ENCODE results near the gene COPG2.

Gene COPG2

DNA sequence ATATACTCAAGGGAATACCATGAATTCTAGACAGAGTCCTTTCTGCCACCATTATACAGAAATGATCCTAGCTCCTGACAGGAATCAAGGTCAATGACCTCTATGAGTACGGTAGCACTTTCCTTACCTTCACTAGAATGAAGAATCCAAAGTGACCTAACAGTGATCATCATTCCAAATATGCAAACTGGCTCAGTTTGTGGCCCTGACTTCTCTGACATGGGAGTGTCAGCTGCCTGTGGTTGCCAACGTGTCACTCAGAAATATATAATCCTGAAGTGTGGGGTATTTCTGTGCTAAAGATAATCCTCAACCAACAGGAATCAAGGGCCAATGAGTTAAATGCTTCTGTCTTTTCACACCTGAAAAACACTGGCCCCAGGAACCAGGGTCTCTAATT, 45.7 kb downstream of the COPG2 start:
- TF ChIP-seq, protein P1, sequence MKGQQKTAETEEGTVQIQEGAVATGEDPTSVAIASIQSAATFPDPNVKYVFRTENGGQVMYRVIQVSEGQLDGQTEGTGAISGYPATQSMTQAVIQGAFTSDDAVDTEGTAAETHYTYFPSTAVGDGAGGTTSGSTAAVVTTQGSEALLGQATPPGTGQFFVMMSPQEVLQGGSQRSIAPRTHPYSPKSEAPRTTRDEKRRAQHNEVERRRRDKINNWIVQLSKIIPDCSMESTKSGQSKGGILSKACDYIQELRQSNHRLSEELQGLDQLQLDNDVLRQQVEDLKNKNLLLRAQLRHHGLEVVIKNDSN (IDR thresholded peaks at IDR 0.05): no peak
- no peak for TF ChIP-seq TEAD4 (IDR thresholded peaks at IDR 0.05)
- TF ChIP-seq NFIC (IDR thresholded peaks at IDR 0.05): no peak
- TF ChIP-seq REST (IDR thresholded peaks at IDR 0.05; ENCODE audit: low read depth): no peak
- no peak for TF ChIP-seq EP300 (IDR thresholded peaks at IDR 0.05; ENCODE audit: borderline replicate concordance)
- TF ChIP-seq, protein P2, sequence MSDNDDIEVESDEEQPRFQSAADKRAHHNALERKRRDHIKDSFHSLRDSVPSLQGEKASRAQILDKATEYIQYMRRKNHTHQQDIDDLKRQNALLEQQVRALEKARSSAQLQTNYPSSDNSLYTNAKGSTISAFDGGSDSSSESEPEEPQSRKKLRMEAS (IDR thresholded peaks at IDR 0.05): no peak

GRCh38 chr7:130615583-130615982, 53.0 kb downstream of the COPG2 start:
- TF ChIP-seq, protein P2 (IDR thresholded peaks at IDR 0.05): no peak
- no peak for TF ChIP-seq CREB1 (IDR thresholded peaks at IDR 0.05; ENCODE audit: low read depth)
- no peak for TF ChIP-seq EP300 (IDR thresholded peaks at IDR 0.05; ENCODE audit: borderline replicate concordance)

DNA sequence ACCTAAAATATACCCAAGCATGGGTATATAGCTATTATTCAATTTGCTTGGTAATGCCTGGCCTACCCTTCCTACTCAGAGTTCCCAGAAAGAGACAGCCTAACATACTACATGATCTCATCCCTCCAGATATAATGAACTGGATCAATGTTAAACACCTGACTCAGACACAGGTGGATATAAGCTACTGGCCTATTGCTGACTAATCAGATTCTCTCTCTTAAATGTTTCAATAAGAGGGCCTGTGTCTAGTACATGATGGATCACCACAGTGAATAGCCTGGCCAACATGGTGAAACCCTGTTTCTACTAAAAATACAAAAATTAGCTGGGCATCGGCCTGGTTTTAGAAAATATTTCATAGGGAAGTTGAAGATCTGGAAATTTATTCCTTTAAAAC, 54.1 kb downstream of the COPG2 start:
- TF ChIP-seq ZBTB7A (IDR thresholded peaks at IDR 0.05; ENCODE audit: low read depth): no peak
- no peak for TF ChIP-seq EGR1 (IDR thresholded peaks at IDR 0.05)
- TF ChIP-seq TEAD4 (IDR thresholded peaks at IDR 0.05): no peak
- TF ChIP-seq TAF1 (IDR thresholded peaks at IDR 0.05; ENCODE audit: low read depth): no peak
- TF ChIP-seq TCF12 (IDR thresholded peaks at IDR 0.05; ENCODE audit: low read depth): no peak
- no peak for TF ChIP-seq CREB1 (IDR thresholded peaks at IDR 0.05; ENCODE audit: low read depth)
- TF ChIP-seq RAD21 (IDR thresholded peaks at IDR 0.05; ENCODE audit: low read depth): no peak
- TF ChIP-seq, protein P1 (IDR thresholded peaks at IDR 0.05): no peak
- TF ChIP-seq, protein P2 (IDR thresholded peaks at IDR 0.05): no peak
- TF ChIP-seq REST (IDR thresholded peaks at IDR 0.05; ENCODE audit: low read depth): no peak

DNA sequence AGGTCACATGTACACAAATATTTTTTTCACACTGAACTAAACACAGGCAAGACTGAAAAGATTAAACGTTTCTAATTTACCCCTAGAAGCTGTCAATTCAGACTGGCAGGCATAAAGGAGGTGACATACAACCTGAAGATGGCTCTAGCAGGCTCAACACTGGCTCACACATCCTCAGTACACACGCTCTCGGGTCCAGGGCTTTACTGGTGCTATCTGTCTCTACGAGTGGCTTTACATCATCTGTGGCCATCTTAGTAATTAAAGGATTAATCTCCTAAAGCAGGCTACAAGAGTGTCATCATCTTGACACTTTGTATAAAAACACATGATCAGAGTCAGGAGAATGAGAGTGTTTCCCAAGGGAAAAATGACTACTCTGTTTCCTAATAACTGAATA, 57.3 kb downstream of the COPG2 start:
- TF ChIP-seq TCF12 (IDR thresholded peaks at IDR 0.05; ENCODE audit: low read depth): no peak
- TF ChIP-seq RAD21 (IDR thresholded peaks at IDR 0.05; ENCODE audit: low read depth): no peak
- TF ChIP-seq, protein P1 (IDR thresholded peaks at IDR 0.05): no peak
- TF ChIP-seq REST (IDR thresholded peaks at IDR 0.05; ENCODE audit: low read depth): no peak
- TF ChIP-seq NFIC (IDR thresholded peaks at IDR 0.05): no peak
- TF ChIP-seq, protein P2 (IDR thresholded peaks at IDR 0.05): no peak
- no peak for TF ChIP-seq TEAD4 (IDR thresholded peaks at IDR 0.05)
- no peak for TF ChIP-seq YY1 (IDR thresholded peaks at IDR 0.05; ENCODE audit: low read depth)
- no peak for TF ChIP-seq ZBTB7A (IDR thresholded peaks at IDR 0.05; ENCODE audit: low read depth)
- no peak for TF ChIP-seq TAF1 (IDR thresholded peaks at IDR 0.05; ENCODE audit: low read depth)
- no peak for TF ChIP-seq FOXM1 (IDR thresholded peaks at IDR 0.05; ENCODE audit: borderline replicate concordance, low read depth)
- no peak for TF ChIP-seq CREB1 (IDR thresholded peaks at IDR 0.05; ENCODE audit: low read depth)
- no peak for TF ChIP-seq CEBPB (IDR thresholded peaks at IDR 0.05)
- no peak for TF ChIP-seq EP300 (IDR thresholded peaks at IDR 0.05; ENCODE audit: borderline replicate concordance)
- no peak for TF ChIP-seq EGR1 (IDR thresholded peaks at IDR 0.05)

Measured in Ishikawa (cell line).